Measurements from ENCODE around the gene HCN3. TPM values are rescaled to one million over a fixed set of nuclear protein-coding genes. Genes with fewer than 3 reads are reported as not detected.

The HCN3 gene
- total and polyA plus RNA-seq, 2 of the 8 experiments (the other 6 are each of a cell fraction or from before 2014, with no cell fraction given), result 6.4 to 7.3 TPM

DNA sequence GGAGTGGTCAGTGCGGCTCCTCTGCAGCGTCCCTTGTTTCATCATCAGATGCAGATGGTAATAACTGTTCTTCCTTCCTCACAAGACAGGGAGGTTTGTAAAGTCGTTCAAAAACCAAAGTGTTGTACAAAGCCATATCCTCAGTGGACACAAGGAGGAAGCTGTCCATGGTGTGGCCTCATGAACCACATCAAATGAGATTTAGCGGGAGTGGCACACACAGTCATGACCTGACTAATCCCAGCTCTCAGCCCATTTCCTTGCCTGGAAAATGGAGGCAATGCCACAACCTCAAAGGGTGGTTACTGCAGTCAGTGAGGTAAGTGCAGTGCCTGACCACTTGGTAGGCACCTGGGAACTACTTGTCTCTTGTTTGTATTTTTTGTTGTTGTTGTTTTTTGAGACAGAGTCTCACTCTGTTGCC is 35.4 kb upstream of the HCN3 start:
- Histone ChIP-seq H3K4me1 (replicated peaks in 1 of 4; ENCODE audit: control insufficient read depth in 3 of 4, insufficient read depth in 4 of 4, low read length in 3 of 4) (peaks cover 0 to 4% (median 1%) of the 10 kb centered on the region in 4 experiments; a peak in 2 of 7 replicates), H4K5ac (ENCODE audit: insufficient read length, low read depth, low read length) (no peak overlapping the region), H4K8ac (ENCODE audit: extremely low read depth, insufficient read depth, low read length) (no peak overlapping the region), H3K36me3 (ENCODE audit: control insufficient read depth in 2 of 4, insufficient read depth in 4 of 4, low read length in 3 of 4) (no peaks in the 10 kb centered on the region; a peak in 1 of 8 replicates), H3K9me3 (ENCODE audit: insufficient read depth in 2 of 2, low read depth in 1 of 2, low read length in 1 of 2) (no peaks in the 10 kb centered on the region), H2BK5ac (ENCODE audit: low read depth, low read length) (no peak overlapping the region), H3K18ac (ENCODE audit: extremely low read depth, low read length) (no peak overlapping the region), H2AK5ac (ENCODE audit: low read depth, low read length) (peak overlapping the region; percentile 70; the same call in 1 of the 2 replicates), H3K23ac (ENCODE audit: insufficient read length) (no peak overlapping the region), H3K27me3 (replicated peaks in 1 of 4; ENCODE audit: control insufficient read depth in 3 of 4, extremely low read depth in 1 of 4, insufficient read depth in 3 of 4, low read length in 3 of 4) (peaks cover 0 to 14% (median 4%) of the 10 kb centered on the region in 4 experiments; a peak in 2 of 7 replicates), H3K56ac (replicated peaks; ENCODE audit: insufficient read length, low read depth, low read length) (no peak overlapping the region), H3K4me2 (ENCODE audit: insufficient read depth in 1 of 2, low read depth in 2 of 2, low read length in 2 of 2) (no peak overlapping the region; a peak in 1 of 4 replicates), H3K4ac (replicated peaks; ENCODE audit: insufficient read length, low read depth, low read length) (no peak overlapping the region), H4K20me1 (replicated peaks in 1 of 2; ENCODE audit: control insufficient read depth in 1 of 2, insufficient read depth in 2 of 2, low read length in 2 of 2) (no peaks in the 10 kb centered on the region), H3K9ac (replicated peaks in 1 of 4; ENCODE audit: extremely low read depth in 1 of 4, low read depth in 3 of 4, low read length in 3 of 4) (no peak overlapping the region), H2BK20ac (ENCODE audit: low read length) (no peak overlapping the region), H3K14ac (ENCODE audit: insufficient read length) (no peak overlapping the region), H3K27ac (ENCODE audit: low read depth, low read length) (no peak overlapping the region), H3K79me2 (ENCODE audit: control insufficient read depth in 1 of 2, insufficient read depth in 2 of 2, low read length in 2 of 2) (no peaks in the 10 kb centered on the region), H3K79me1 (ENCODE audit: low read depth, low read length) (no peaks in the 10 kb centered on the region), H3K23me2 (ENCODE audit: low read depth, low read length) (peaks cover 5% of the 10 kb centered on the region; the same call in 1 of the 2 replicates), H2BK12ac (ENCODE audit: low read depth, low read length) (peak overlapping the region; percentile 44; the same call in 1 of the 2 replicates), H2AFZ (ENCODE audit: low read length) (no peak overlapping the region), H2BK15ac (ENCODE audit: low read length) (peak overlapping the region; percentile 55; the same call in 1 of the 2 replicates), H4K91ac (replicated peaks; ENCODE audit: insufficient read length, low read length) (peak overlapping the region; percentile 44), H3K4me3 (ENCODE audit: extremely low read depth in 1 of 4, insufficient read depth in 2 of 4, low read depth in 3 of 4, low read length in 4 of 4) (no peak overlapping the region), H2BK120ac (replicated peaks; ENCODE audit: low read depth, low read length) (no peak overlapping the region)
- ChIA-PET CTCF (ENCODE audit: partially characterized antibody) (interaction anchor here (1.0 to 4.4 kb wide), 4 partner anchors 8 to 66 kb away, joined by 3 to 52 read pairs (median 4); partner anchors contain the start of gene FDPS), POLR2A (ENCODE audit: partially characterized antibody) (interaction anchor here (0.6 to 2.5 kb wide), 10 partner anchors 10 to 289 kb away, joined by 3 to 13 read pairs (median 5); partner anchors contain the start of genes MTX1, SCAMP3 and THBS3)
- FAIRE-seq (no peak), DNase-seq (ENCODE audit: low read depth in 1 of 2, low spot score in 2 of 2) (no peak)
- WGBS, 2 experiments (ENCODE audit: extremely low coverage in 1 of 2, insufficient coverage in 1 of 2, insufficient read length in 1 of 2, insufficient replicate concordance in 2 of 2, low coverage in 1 of 2, low lambda C conversion rate in 2 of 2, missing lambda C conversion rate in 1 of 2), result 82% methylated on average over 4 of the region's 4 CpGs; no CpG with 5 or more reads in 1 of the 2 experiments
- TF ChIP-seq SP4 (IDR thresholded peaks at IDR 0.05; ENCODE audit: low read length) (no peak), RXRA (IDR thresholded peaks at IDR 0.05; ENCODE audit: insufficient read depth, low read depth, low read length) (no peak), JUN (IDR thresholded peaks at IDR 0.05; ENCODE audit: low read depth, low read length) (no peak)

Data from H1 (cell line).